SU-DHL-6 (cell line): ENCODE results near the gene AKNAD1.

Experiments used
- H2AFZ ChIP-seq: fragments of 200-600 bp; sonication (generic); 2 replicates; pipeline ENCODE4 v1.6.1; 2014; ENCODE audit warnings: low read depth, mild to moderate bottlenecking, moderate library complexity, mixed read lengths, antibody characterized with exemption, low read length; ENCODE audit not compliant: severe bottlenecking
- H3F3A ChIP-seq: fragments of 200-600 bp; shearing (Covaris generic); 2 replicates; pipeline ENCODE4 v1.6.0; 2016; ENCODE audit warnings: antibody characterized with exemption, mild to moderate bottlenecking; ENCODE audit not compliant: insufficient read depth
- H3K27ac ChIP-seq: fragments of 200-600 bp; sonication (generic); 2 replicates; pipeline ENCODE4 v1.5.1; 2016; ENCODE audit warnings: low read depth, mild to moderate bottlenecking, low read length, moderate library complexity, mixed read lengths
- H3K27me3 ChIP-seq: fragments of 200-600 bp; sonication (generic), shearing (Covaris generic); 2 replicates; pipeline ENCODE4 v1.6.0; 2014; ENCODE audit warnings: mild to moderate bottlenecking, low read length
- H3K36me3 ChIP-seq: fragments of 200-600 bp; sonication (generic); 2 replicates; pipeline ENCODE4 v1.6.1; 2014; ENCODE audit warnings: mild to moderate bottlenecking, low read length, mixed read lengths
- H3K4me2 ChIP-seq: fragments of 300-600, 200-600 bp; shearing (Covaris generic), sonication (generic); 2 replicates; pipeline ENCODE4 v1.6.0; 2014; ENCODE audit warnings: low read length, low read depth, mild to moderate bottlenecking; ENCODE audit not compliant: poor library complexity, severe bottlenecking
- H3K4me3 ChIP-seq: fragments of 200-600 bp; sonication (generic); 2 replicates; pipeline ENCODE4 v1.5.1; 2014; ENCODE audit warnings: antibody characterized with exemption, low read length, mild to moderate bottlenecking, mixed read lengths; ENCODE audit not compliant: insufficient read depth, poor library complexity, severe bottlenecking
- H3K79me2 ChIP-seq: fragments of 200-600 bp; sonication (generic); 2 replicates; pipeline ENCODE4 v1.6.1; 2014; ENCODE audit warnings: mild to moderate bottlenecking, low read length, moderate library complexity; ENCODE audit not compliant: insufficient read depth
- H3K9ac ChIP-seq: fragments of 200-600 bp; sonication (generic); 2 replicates; pipeline ENCODE4 v1.7.0; 2014; ENCODE audit warnings: mild to moderate bottlenecking, low read length
- H3K9me2 ChIP-seq: fragments of 200-600 bp; sonication (generic); replicated peaks from 2 replicates; pipeline ENCODE4 v1.6.1; 2014; ENCODE audit warnings: low read length; ENCODE audit not compliant: insufficient read depth
- H3K9me3 ChIP-seq: fragments of 200-600 bp; sonication (generic); 2 replicates; pipeline ENCODE4 v1.6.1; 2014; ENCODE audit warnings: low read length, mixed read lengths; ENCODE audit not compliant: insufficient read depth
- H4K20me1 ChIP-seq: fragments of 200-600 bp; sonication (generic); 2 replicates; pipeline ENCODE4 v1.6.1; 2014; ENCODE audit warnings: low read depth, mild to moderate bottlenecking, antibody characterized with exemption, low read length, moderate library complexity, mixed read lengths
- CTCF ChIP-seq: fragments of 200-600 bp; sonication (generic); IDR thresholded peaks from one replicate; pipeline ENCODE4 v1.5.1; 2017; ENCODE audit warnings: antibody characterized with exemption, mild to moderate bottlenecking, low read length, moderate library complexity; ENCODE audit not compliant: insufficient read depth, poor library complexity, severe bottlenecking
- EZH2phosphoT487 ChIP-seq: fragments of 200-600 bp; sonication (generic), shearing (Covaris generic); conservative IDR thresholded peaks from 2 replicates; pipeline ENCODE4 v1.6.1; 2018; ENCODE audit warnings: mild to moderate bottlenecking, antibody characterized with exemption, low read length, moderate library complexity, mixed read lengths

Gene AKNAD1

GRCh38 chr1:108896146-108897145, 39.6 kb upstream of the AKNAD1 start:
- H3K27me3 ChIP-seq, result no peaks in the 10 kb centered on the region
- no peaks in the 10 kb centered on the region for H3K9me3 ChIP-seq
- H3F3A ChIP-seq, result peaks cover 9% of the 10 kb centered on the region
- no peak overlapping the region for H3K4me2 ChIP-seq
- no peak overlapping the region for H2AFZ ChIP-seq
- no peak overlapping the region for H3K4me3 ChIP-seq
- no peak overlapping the region for H3K9ac ChIP-seq
- TF ChIP-seq CTCF (no peak), EZH2phosphoT487 (no peak)
- no peaks in the 10 kb centered on the region for H3K79me2 ChIP-seq
- H3K27ac ChIP-seq, result no peak overlapping the region
- no peaks in the 10 kb centered on the region for H4K20me1 ChIP-seq
- H3K36me3 ChIP-seq, result peaks cover 24% of the 10 kb centered on the region; the same call in 1 of the 2 replicates
- no peaks in the 10 kb centered on the region for H3K9me2 ChIP-seq

GRCh38 chr1:108893141-108893530, 36.2 kb upstream of the AKNAD1 start:
- Histone ChIP-seq H3K9me3 (no peaks in the 10 kb centered on the region), H3K4me2 (no peak overlapping the region), H2AFZ (no peak overlapping the region), H3F3A (peaks cover 9% of the 10 kb centered on the region), H4K20me1 (no peaks in the 10 kb centered on the region), H3K4me3 (no peak overlapping the region), H3K36me3 (peaks cover 8% of the 10 kb centered on the region; the same call in 1 of the 2 replicates), H3K27ac (no peak overlapping the region), H3K27me3 (no peaks in the 10 kb centered on the region), H3K79me2 (no peaks in the 10 kb centered on the region; the same call in 1 of the 2 replicates), H3K9ac (no peak overlapping the region), H3K9me2 (no peaks in the 10 kb centered on the region)
- no peak for TF ChIP-seq CTCF
- TF ChIP-seq EZH2phosphoT487, result no peak

- peaks cover 4% of the 10 kb centered on the region; the same call in 1 of the 2 replicates for H3K36me3 ChIP-seq
- H3K4me2 ChIP-seq, result no peak overlapping the region
- no peaks in the 10 kb centered on the region for H4K20me1 ChIP-seq
- no peak overlapping the region for H3K9ac ChIP-seq
- no peaks in the 10 kb centered on the region for H3K27me3 ChIP-seq
- H3K9me3 ChIP-seq, result no peaks in the 10 kb centered on the region
- no peak for TF ChIP-seq CTCF
- no peak for TF ChIP-seq EZH2phosphoT487
- H3K4me3 ChIP-seq, result no peak overlapping the region
- no peak overlapping the region for H3K27ac ChIP-seq
- no peak overlapping the region for H2AFZ ChIP-seq
- H3K9me2 ChIP-seq, result no peaks in the 10 kb centered on the region
- H3F3A ChIP-seq, result peaks cover 9% of the 10 kb centered on the region
- H3K79me2 ChIP-seq, result no peaks in the 10 kb centered on the region; the same call in 1 of the 2 replicates
Observed at GRCh38 chr1:108892356-108893140, 35.7 kb upstream of the AKNAD1 start.
